ENCODE data around the gene MYO18B.

DNA sequence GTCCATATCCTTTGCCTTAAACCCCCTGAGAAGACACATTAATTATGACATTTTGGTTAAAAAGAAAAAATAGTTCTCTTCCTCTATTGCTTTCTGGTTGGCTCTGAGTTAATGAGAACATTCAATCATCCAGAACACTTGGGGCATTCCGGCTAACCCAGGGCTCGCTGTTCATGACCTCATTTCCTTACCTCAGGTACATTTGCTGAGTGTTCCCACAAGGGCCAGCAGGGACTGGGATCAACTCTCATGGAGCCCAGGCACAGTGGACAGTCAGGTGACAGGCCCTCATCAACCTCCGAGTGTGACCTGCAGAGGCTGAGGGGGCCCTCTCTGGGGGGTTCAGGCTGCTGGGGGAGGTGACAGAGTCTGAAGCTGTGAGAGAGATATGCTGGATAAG, 98.9 kb downstream of the MYO18B start:
- TF ChIP-seq CTCF (IDR thresholded peaks at IDR 0.05; ENCODE audit: insufficient read depth, low read depth, low read length) (no peak), EZH2 (IDR thresholded peaks at IDR 0.05; ENCODE audit: insufficient read depth, low read length) (no peak)

Measured in astrocyte (in vitro differentiated cells and primary cell).